Measurements from ENCODE around the gene PLXND1. TPM values are rescaled to one million over a fixed set of nuclear protein-coding genes. Genes with fewer than 3 reads are reported as not detected.
A peak's percentile ranks its signal among the peaks of the same experiment; 100 is the strongest.
"Not testable (repeated sequence)": the region's sequence is repeated elsewhere in the genome, so short reads cannot be mapped to it uniquely, and the experiment has no call there.

Gene PLXND1
- total RNA-seq, 2 donors from 2014 or later = 6.2 to 7.4 TPM

- Mint-ChIP-seq H3K9me3 (no peaks in the 10 kb centered on the region), H3K4me1 (peaks cover 4% of the 10 kb centered on the region), H3K36me3 (ENCODE audit: low read depth) (no peaks in the 10 kb centered on the region), H3K4me3 (no peak overlapping the region), H3K27me3 (no peaks in the 10 kb centered on the region), H3K27ac (no peak overlapping the region)
- no peak for ATAC-seq (replicated peaks)
Measured at GRCh38 chr3:129555616-129556357, 50.7 kb downstream of the PLXND1 start.

DNA sequence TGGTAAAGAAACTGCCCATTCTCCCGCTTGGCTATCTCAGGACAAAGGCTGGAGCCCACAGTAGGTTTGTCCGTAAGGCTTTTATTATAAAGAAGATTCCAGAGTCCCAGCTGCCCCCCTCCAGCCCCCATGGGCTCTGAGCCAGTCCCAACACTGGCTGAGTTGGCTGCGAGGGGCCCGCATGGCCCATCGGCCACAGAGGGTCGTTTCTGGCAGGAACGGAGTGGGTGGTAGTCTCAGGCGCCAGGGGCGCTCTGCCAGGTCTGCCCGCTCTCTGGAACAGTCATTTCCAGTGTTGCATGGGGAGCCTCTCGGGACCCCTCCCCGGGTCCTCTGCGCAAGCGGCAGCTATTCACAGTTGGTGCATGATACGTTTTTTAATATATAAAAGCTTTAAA lies 51.3 kb downstream of the PLXND1 start:
- H3K27me3 Mint-ChIP-seq = no peaks in the 10 kb centered on the region
- H3K4me3 Mint-ChIP-seq = no peak overlapping the region
- H3K9me3 Mint-ChIP-seq = no peaks in the 10 kb centered on the region
- H3K4me1 Mint-ChIP-seq = no peaks in the 10 kb centered on the region
- no peak for ATAC-seq (replicated peaks)
- no peak overlapping the region for H3K27ac Mint-ChIP-seq
- H3K36me3 Mint-ChIP-seq (ENCODE audit: low read depth) = no peaks in the 10 kb centered on the region

DNA sequence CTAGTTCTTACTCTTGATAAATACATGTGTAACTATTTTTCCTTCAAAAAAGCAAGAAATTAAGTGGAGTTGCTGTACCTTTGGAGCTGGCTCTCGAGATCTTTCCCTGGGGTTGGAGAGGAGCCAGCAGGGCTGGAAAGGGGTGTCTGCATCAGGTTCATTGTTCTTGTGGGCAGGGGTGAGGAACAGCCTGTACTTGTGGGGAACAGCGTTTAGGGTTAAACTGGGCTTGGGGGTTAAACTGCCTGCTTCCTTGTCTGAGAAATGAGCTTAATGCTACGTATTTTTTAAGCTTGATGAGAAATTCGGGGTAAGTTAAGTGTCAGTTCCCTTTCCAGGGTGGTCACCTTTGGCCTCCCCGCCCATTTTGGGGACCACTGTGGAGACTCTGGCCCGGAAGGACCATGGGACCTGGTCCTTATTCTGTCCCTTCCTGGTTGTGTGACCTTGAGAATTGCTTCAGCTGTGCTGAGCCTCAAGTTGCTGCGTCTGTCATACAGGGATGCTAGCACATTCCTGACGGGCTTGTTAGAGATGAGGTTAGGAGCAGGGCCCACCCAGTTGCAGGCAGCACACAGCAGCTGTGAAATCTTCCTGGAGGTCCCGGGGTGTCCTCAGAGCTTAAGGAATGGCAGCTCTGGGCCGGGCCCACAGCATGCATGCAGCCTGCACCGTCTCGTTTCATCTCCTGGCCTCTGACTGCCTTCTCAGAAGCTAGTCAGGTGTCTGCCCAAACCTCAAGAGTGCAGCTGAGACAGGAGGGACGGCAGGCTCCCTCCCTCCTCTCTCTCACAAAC lies 51.9 kb downstream of the PLXND1 start:
- H3K4me3 Mint-ChIP-seq = peak overlapping the region; percentile 27
- H3K36me3 Mint-ChIP-seq (ENCODE audit: low read depth) = no peaks in the 10 kb centered on the region
- no peaks in the 10 kb centered on the region for H3K9me3 Mint-ChIP-seq
- H3K4me1 Mint-ChIP-seq = no peaks in the 10 kb centered on the region
- no peaks in the 10 kb centered on the region for H3K27me3 Mint-ChIP-seq
- no peak for ATAC-seq (replicated peaks)
- no peak overlapping the region for H3K27ac Mint-ChIP-seq

GRCh38 chr3:129553719-129554118 lies 52.8 kb downstream of the PLXND1 start:
- no peaks in the 10 kb centered on the region for H3K36me3 Mint-ChIP-seq (ENCODE audit: low read depth)
- no peak overlapping the region for H3K27ac Mint-ChIP-seq
- no peaks in the 10 kb centered on the region for H3K27me3 Mint-ChIP-seq
- H3K4me3 Mint-ChIP-seq = peak overlapping the region; percentile 27
- no peaks in the 10 kb centered on the region for H3K9me3 Mint-ChIP-seq
- no peaks in the 10 kb centered on the region for H3K4me1 Mint-ChIP-seq
- no peak for ATAC-seq (replicated peaks)

- no peak overlapping the region for H3K27ac Mint-ChIP-seq
- H3K36me3 Mint-ChIP-seq (ENCODE audit: low read depth) = no peaks in the 10 kb centered on the region
- no peak overlapping the region for H3K4me3 Mint-ChIP-seq
- H3K27me3 Mint-ChIP-seq = no peaks in the 10 kb centered on the region
- H3K9me3 Mint-ChIP-seq = no peaks in the 10 kb centered on the region
- ATAC-seq (replicated peaks) = no peak
- no peaks in the 10 kb centered on the region for H3K4me1 Mint-ChIP-seq
Measured at GRCh38 chr3:129553171-129553570, 53.3 kb downstream of the PLXND1 start.

DNA sequence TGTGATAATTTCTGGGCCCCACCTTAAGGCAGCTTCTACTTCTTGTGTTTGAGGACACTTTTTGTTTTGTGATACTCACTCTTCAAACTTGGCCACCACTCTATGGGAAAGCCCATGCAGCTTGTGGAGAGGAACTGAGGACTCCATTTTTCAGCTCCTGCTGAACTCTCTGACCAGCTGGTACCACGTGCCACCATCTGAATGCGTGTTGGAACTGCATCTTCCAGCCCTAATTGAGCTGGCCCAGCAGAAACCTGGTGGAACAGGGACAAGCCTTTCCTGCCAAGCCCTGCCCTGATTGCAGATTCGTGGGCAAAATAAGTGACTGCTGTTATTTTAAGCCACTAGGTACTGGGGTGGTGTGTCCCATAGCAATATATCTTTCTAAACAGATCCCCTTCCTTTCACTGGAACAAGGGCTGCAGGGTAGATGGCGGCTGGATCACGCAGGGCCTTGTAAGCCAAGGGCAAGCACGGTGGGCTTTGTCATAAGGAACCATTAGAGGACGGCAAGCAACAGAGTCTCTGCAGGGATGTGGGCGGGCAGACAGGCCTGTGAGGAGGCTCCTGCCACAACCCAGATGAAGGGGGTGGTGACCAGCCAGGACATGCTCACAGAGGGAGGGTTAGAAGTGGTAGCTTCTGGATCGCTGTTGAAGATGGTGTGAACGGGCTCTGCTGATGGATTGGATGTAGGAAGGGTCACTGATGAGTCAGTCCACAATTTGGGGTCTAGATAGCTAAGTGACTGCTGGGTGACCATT lies 54.0 kb downstream of the PLXND1 start:
- no peaks in the 10 kb centered on the region for H3K36me3 Mint-ChIP-seq (ENCODE audit: low read depth)
- no peaks in the 10 kb centered on the region for H3K9me3 Mint-ChIP-seq
- no peaks in the 10 kb centered on the region for H3K27me3 Mint-ChIP-seq
- H3K4me3 Mint-ChIP-seq = no peak overlapping the region
- H3K4me1 Mint-ChIP-seq = no peaks in the 10 kb centered on the region
- H3K27ac Mint-ChIP-seq = no peak overlapping the region
- no peak for ATAC-seq (replicated peaks)

DNA sequence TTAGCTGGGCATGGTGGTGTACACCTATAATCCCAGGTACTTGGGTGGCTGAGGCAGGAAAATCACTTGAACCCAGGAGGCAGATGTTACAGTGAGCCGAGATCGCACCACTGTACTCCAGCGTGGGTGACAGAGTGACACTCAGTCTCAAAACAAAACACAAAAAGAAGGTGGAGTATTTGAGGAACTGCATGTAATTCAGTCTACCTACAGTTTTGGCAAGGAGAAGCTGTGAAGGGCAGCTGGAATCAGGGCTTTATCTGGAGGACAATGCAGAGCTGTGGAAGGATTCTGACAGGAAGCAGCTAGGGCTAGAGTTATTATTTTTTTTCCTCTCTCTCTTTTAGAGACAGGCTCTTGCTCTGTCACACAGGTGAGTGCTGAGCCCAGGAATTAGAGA lies 56.7 kb downstream of the PLXND1 start:
- Mint-ChIP-seq H3K4me3 (no peak overlapping the region), H3K4me1 (no peaks in the 10 kb centered on the region), H3K9me3 (no peaks in the 10 kb centered on the region), H3K27ac (no peak overlapping the region), H3K36me3 (ENCODE audit: low read depth) (no peaks in the 10 kb centered on the region), H3K27me3 (no peaks in the 10 kb centered on the region)
- no peak for ATAC-seq (replicated peaks)

DNA sequence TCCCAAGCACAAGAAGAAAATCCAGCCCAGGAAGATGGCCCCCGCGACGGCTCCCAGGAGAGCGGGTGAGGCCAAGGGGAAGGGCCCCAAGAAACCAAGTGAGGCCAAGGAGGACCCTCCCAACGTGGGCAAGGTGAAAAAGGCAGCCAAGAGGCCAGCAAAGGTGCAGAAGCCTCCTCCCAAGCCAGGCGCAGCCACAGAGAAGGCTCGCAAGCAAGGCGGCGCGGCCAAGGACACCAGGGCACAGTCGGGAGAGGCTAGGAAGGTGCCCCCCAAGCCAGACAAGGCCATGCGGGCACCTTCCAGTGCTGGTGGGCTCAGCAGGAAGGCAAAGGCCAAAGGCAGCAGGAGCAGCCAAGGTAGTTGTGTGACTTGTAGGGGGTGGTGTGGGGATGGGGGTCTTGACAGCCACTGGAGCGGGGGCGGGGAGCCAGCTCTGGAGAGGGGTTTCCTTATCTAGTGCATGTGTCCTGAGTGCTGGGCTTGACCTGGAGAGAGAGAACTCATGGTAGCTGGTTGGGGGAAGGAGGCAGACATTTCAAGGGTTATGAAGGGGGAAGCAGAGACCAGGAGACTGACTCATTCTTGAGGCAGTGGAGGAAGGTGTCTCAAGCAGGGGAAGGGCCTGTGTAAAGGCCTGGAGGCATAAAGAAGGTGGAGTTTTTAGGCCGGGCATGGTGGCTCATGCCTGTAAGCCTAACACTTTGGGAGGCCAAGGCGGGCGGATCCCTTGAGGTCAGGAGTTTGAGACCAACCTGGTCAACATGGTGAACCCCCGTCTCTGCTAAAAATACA lies 57.3 kb downstream of the PLXND1 start:
- Mint-ChIP-seq H3K4me3 (no peak overlapping the region), H3K4me1 (no peaks in the 10 kb centered on the region), H3K27ac (no peak overlapping the region), H3K27me3 (no peaks in the 10 kb centered on the region), H3K9me3 (no peaks in the 10 kb centered on the region), H3K36me3 (ENCODE audit: low read depth) (no peaks in the 10 kb centered on the region)
- no peak for ATAC-seq (replicated peaks)

GRCh38 chr3:129548104-129548965 lies 58.1 kb downstream of the PLXND1 start:
- no peak overlapping the region for H3K4me3 Mint-ChIP-seq
- H3K36me3 Mint-ChIP-seq (ENCODE audit: low read depth) = no peaks in the 10 kb centered on the region
- no peak for ATAC-seq (replicated peaks)
- H3K27ac Mint-ChIP-seq = no peak overlapping the region
- no peaks in the 10 kb centered on the region for H3K27me3 Mint-ChIP-seq
- H3K9me3 Mint-ChIP-seq = no peaks in the 10 kb centered on the region
- H3K4me1 Mint-ChIP-seq = no peaks in the 10 kb centered on the region

DNA sequence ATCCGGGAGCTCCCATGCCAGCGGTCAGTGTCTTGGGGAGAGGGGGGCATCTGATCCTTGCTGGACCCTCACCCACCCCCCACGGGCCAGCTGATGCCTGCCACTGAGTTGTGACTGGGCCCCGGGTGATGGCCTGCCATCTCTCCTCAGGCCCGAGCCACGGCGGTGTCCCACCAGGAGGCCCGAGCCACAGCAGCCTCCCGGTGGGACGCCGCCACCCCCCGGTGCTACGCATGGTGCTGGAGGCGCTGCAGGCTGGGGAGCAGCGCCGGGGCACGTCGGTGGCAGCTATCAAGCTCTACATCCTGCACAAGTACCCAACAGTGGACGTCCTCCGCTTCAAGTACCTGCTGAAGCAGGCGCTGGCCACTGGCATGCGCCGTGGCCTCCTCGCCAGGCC lies 59.2 kb downstream of the PLXND1 start:
- ATAC-seq (replicated peaks) = no peak
- Mint-ChIP-seq H3K9me3 (no peaks in the 10 kb centered on the region), H3K4me1 (no peaks in the 10 kb centered on the region), H3K27me3 (no peaks in the 10 kb centered on the region), H3K36me3 (ENCODE audit: low read depth) (no peaks in the 10 kb centered on the region), H3K4me3 (no peak overlapping the region), H3K27ac (no peak overlapping the region)

DNA sequence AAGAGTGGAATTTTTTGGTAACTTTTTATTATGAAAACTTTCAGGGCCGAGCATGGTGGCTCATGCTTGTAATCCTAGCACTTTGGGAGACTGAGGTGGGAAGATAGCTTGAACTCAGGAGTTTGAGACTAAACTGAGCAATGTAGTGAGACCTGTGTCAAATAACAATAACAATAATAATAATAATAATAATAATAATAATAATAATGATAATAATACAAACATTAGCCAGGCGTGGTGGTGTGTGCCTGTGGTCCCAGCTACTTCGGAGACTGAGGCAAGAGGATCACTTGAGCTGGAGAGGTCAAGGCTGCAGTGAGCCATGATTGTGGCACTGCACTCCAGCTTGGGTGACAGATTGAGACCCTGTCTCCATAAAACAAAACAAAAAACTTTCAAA lies 60.5 kb downstream of the PLXND1 start:
- H3K4me3 Mint-ChIP-seq; H3K27me3 Mint-ChIP-seq; H3K4me1 Mint-ChIP-seq; ATAC-seq (replicated peaks); H3K9me3 Mint-ChIP-seq; H3K36me3 Mint-ChIP-seq (ENCODE audit: low read depth); H3K27ac Mint-ChIP-seq: not testable (repeated sequence)

DNA sequence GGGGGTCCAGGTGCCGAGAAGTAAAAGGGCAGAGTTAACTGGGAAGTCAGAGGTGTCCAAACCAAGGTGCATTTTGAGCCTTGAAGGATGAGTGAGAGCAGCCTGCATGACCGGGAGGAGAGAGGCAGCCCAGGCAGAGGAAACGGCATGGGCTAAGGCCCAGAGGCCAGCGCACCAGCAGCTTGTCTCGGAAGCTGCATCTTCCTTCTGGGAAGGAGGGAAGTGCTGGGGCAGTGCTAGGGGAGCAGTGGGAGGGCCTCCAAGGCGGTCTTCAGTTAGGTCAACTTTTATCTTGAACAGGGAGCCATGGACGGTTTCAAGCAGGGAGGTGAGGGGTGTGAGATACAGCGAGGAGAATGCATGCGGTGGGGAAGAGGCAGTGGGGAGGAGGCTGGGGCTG lies 62.5 kb downstream of the PLXND1 start:
- no peak overlapping the region for H3K27ac Mint-ChIP-seq
- no peak overlapping the region for H3K4me3 Mint-ChIP-seq
- no peaks in the 10 kb centered on the region for H3K27me3 Mint-ChIP-seq
- H3K4me1 Mint-ChIP-seq = no peaks in the 10 kb centered on the region
- no peak for ATAC-seq (replicated peaks)
- H3K36me3 Mint-ChIP-seq (ENCODE audit: low read depth) = no peaks in the 10 kb centered on the region
- no peaks in the 10 kb centered on the region for H3K9me3 Mint-ChIP-seq

- no peak for ATAC-seq (replicated peaks)
- H3K4me3 Mint-ChIP-seq = no peak within 1 kb of the TSS
- no peaks in the 10 kb centered on the region for H3K4me1 Mint-ChIP-seq
- no peaks in the 10 kb centered on the region for H3K36me3 Mint-ChIP-seq (ENCODE audit: low read depth)
- H3K27ac Mint-ChIP-seq = no peak within 1 kb of the TSS
- H3K9me3 Mint-ChIP-seq = no peaks in the 10 kb centered on the region
- no peaks in the 10 kb centered on the region for H3K27me3 Mint-ChIP-seq
Measured at GRCh38 chr3:129543156-129543790, 63.2 kb downstream of the PLXND1 start, which contains the start of gene H1-8. H1-8 (plus strand) TSS chr3:129543175; CDS start chr3:129543219, 44 bp downstream.
